ENCODE results near the gene LRRIQ4. TPM values are rescaled to one million over a fixed set of nuclear protein-coding genes. Genes with fewer than 3 reads are reported as not detected.

LRRIQ4 gene
- total RNA-seq, 4 donors from 2014 or later: not detected

GRCh38 chr3:169846458-169847193, 34.0 kb downstream of the LRRIQ4 start:
- TF ChIP-seq CTCF (IDR thresholded peaks at IDR 0.05) (no peak), POLR2AphosphoS5 (IDR thresholded peaks at IDR 0.05) (no peak), POLR2A (IDR thresholded peaks at IDR 0.05) (no peak), EP300 (IDR thresholded peaks at IDR 0.05) (no peak)
- H3K9me3 ChIP-seq: no peaks in the 10 kb centered on the region
- H3K4me1 ChIP-seq: no peaks in the 10 kb centered on the region
- H3K4me3 ChIP-seq: no peak overlapping the region
- no peaks in the 10 kb centered on the region for H3K36me3 ChIP-seq
- no peaks in the 10 kb centered on the region for H3K27me3 ChIP-seq
- no peak overlapping the region for H3K27ac ChIP-seq
- no peak for DNase-seq (ENCODE audit: low spot score in 2 of 2)
- 95% methylated on average over 11 of the region's 11 CpGs for WGBS

GRCh38 chr3:169847896-169848295, 35.2 kb downstream of the LRRIQ4 start:
- Histone ChIP-seq H3K36me3 (no peaks in the 10 kb centered on the region), H3K4me3 (no peak overlapping the region), H3K27ac (no peak overlapping the region), H3K27me3 (no peaks in the 10 kb centered on the region), H3K9me3 (no peaks in the 10 kb centered on the region), H3K4me1 (no peaks in the 10 kb centered on the region)
- 44% methylated on average over 4 of the region's 4 CpGs for WGBS
- no peak for DNase-seq (ENCODE audit: low spot score in 2 of 2)
- TF ChIP-seq EP300 (IDR thresholded peaks at IDR 0.05) (no peak), POLR2AphosphoS5 (IDR thresholded peaks at IDR 0.05) (no peak), POLR2A (IDR thresholded peaks at IDR 0.05) (no peak), CTCF (IDR thresholded peaks at IDR 0.05) (no peak)

- H3K27me3 ChIP-seq: peaks cover under 1% of the 10 kb centered on the region
- H3K4me3 ChIP-seq: no peak overlapping the region
- H3K9me3 ChIP-seq: no peaks in the 10 kb centered on the region
- TF ChIP-seq EP300 (IDR thresholded peaks at IDR 0.05) (no peak), POLR2AphosphoS5 (IDR thresholded peaks at IDR 0.05) (no peak), POLR2A (IDR thresholded peaks at IDR 0.05) (no peak), CTCF (IDR thresholded peaks at IDR 0.05) (no peak)
- DNase-seq (ENCODE audit: low spot score in 2 of 2): no peak
- no peaks in the 10 kb centered on the region for H3K36me3 ChIP-seq
- no peak overlapping the region for H3K27ac ChIP-seq
- 94% methylated on average over 3 of the region's 3 CpGs for WGBS
- no peaks in the 10 kb centered on the region for H3K4me1 ChIP-seq
Measured at GRCh38 chr3:169848741-169849140, 36.1 kb downstream of the LRRIQ4 start.

GRCh38 chr3:169850618-169851017, 37.9 kb downstream of the LRRIQ4 start:
- DNase-seq (ENCODE audit: low spot score in 2 of 2): no peak
- no peaks in the 10 kb centered on the region for H3K36me3 ChIP-seq
- peaks cover 5% of the 10 kb centered on the region for H3K27me3 ChIP-seq
- H3K9me3 ChIP-seq: no peaks in the 10 kb centered on the region
- no peak overlapping the region for H3K27ac ChIP-seq
- no peak for TF ChIP-seq POLR2AphosphoS5 (IDR thresholded peaks at IDR 0.05)
- no peak for TF ChIP-seq EP300 (IDR thresholded peaks at IDR 0.05)
- TF ChIP-seq CTCF (IDR thresholded peaks at IDR 0.05): no peak
- TF ChIP-seq POLR2A (IDR thresholded peaks at IDR 0.05): no peak
- no peak overlapping the region for H3K4me3 ChIP-seq
- H3K4me1 ChIP-seq: no peaks in the 10 kb centered on the region

GRCh38 chr3:169855514-169855913, 42.8 kb downstream of the LRRIQ4 start:
- no peaks in the 10 kb centered on the region for H3K36me3 ChIP-seq
- whole genome bisulfite sequencing: 95% methylated on average over 3 of the region's 3 CpGs
- H3K27ac ChIP-seq: no peak overlapping the region
- no peak overlapping the region for H3K4me3 ChIP-seq
- TF ChIP-seq POLR2A (IDR thresholded peaks at IDR 0.05) (no peak), POLR2AphosphoS5 (IDR thresholded peaks at IDR 0.05) (no peak), CTCF (IDR thresholded peaks at IDR 0.05) (no peak), EP300 (IDR thresholded peaks at IDR 0.05) (no peak)
- no peaks in the 10 kb centered on the region for H3K9me3 ChIP-seq
- H3K27me3 ChIP-seq: peaks cover 5% of the 10 kb centered on the region
- H3K4me1 ChIP-seq: no peaks in the 10 kb centered on the region
- DNase-seq (ENCODE audit: low spot score in 2 of 2): no peak
